ENCODE data around the gene RAPGEFL1. TPM values are rescaled to one million over a fixed set of nuclear protein-coding genes. Genes with fewer than 3 reads are reported as not detected.

Gene RAPGEFL1
- total RNA-seq, 1 donor from 2014 or later = 15.5 TPM

Small RNAs within 50 kb of the gene (small RNA-seq; reads per million reads assigned to genes)
- not detected for gene MIR6867 (ENCODE audit: low replicate concordance)

Other genes with a start within 250 kb of the RAPGEFL1 start
- 27.8 TPM for gene ORMDL3, start 249.9 kb upstream of the RAPGEFL1 start, total RNA-seq
- gene LRRC3C, start 249.7 kb upstream of the RAPGEFL1 start, total RNA-seq = not detected
- under 0.01 TPM for gene GSDMA, start 214.5 kb upstream of the RAPGEFL1 start, total RNA-seq
- 57.5 TPM for gene PSMD3, start 196.7 kb upstream of the RAPGEFL1 start, total RNA-seq
- not detected for gene CSF3, start 162.0 kb upstream of the RAPGEFL1 start, total RNA-seq
- 76.7 TPM for gene MED24, start 123.1 kb upstream of the RAPGEFL1 start, total RNA-seq
- 109 TPM for gene THRA, start 114.5 kb upstream of the RAPGEFL1 start, total RNA-seq
- 0.25 TPM for gene NR1D1, start 76.9 kb upstream of the RAPGEFL1 start, total RNA-seq
- gene MSL1, start 55.5 kb upstream of the RAPGEFL1 start, total RNA-seq = 81.9 TPM
- 31.5 TPM for gene CASC3, start 36.9 kb upstream of the RAPGEFL1 start, total RNA-seq
- gene WIPF2, start 41.8 kb downstream of the RAPGEFL1 start, total RNA-seq = 6.6 TPM
- 2.0 TPM for gene CDC6, start 110.4 kb downstream of the RAPGEFL1 start, total RNA-seq
- 4.9 TPM for gene RARA, start 131.7 kb downstream of the RAPGEFL1 start, total RNA-seq
- not detected for gene GJD3, start 187.3 kb downstream of the RAPGEFL1 start, total RNA-seq
- 20.4 TPM for gene TOP2A, start 240.4 kb downstream of the RAPGEFL1 start, total RNA-seq